HG03095 (cell line): ENCODE results near the gene CNBP.
A peak's percentile ranks its signal among the peaks of the same experiment; 100 is the strongest.

Source experiments
- ATAC-seq: cut with Tn5 transposase; IDR thresholded peaks from one replicate; pipeline ENCODE4 v1.9.1; 2021; ENCODE audit warnings: moderate library complexity; ENCODE audit not compliant: unreplicated experiment

The CNBP gene

DNA sequence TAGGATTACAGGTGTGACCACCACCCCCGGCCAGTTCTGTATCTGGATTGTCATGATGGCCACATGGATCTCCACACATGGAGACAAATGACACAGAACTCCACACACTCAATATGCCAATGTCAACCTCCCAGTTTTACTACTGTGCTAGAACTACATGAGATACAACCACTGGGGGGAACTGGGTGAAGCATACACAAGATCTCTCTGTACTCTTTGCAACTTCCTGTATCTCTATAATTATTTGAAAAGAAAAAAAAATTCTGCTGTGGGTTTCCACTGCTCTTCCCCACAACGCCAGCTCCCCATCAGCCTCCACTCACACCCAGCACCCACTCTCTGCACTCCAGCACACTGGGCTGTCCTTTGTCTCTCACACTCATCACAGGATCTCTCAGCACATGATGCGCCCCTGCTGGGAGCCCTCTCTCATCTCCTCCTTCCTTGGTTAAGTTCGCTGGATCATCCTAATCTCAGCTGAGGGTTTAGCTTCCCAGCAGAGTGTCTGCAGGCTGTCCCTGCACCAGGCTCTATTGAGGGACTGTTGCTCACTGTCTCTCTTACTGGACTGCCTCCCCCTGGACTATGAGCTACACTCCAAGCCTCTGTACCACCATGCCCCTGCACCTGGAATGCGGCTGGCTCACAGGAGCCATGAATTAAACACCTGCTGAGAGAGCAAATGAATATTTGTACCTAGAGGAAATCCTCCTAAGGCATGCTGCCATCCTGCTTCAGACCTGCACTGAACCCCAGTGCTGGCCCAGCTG, 51.4 kb downstream of the CNBP start:
- no peak for ATAC-seq

DNA sequence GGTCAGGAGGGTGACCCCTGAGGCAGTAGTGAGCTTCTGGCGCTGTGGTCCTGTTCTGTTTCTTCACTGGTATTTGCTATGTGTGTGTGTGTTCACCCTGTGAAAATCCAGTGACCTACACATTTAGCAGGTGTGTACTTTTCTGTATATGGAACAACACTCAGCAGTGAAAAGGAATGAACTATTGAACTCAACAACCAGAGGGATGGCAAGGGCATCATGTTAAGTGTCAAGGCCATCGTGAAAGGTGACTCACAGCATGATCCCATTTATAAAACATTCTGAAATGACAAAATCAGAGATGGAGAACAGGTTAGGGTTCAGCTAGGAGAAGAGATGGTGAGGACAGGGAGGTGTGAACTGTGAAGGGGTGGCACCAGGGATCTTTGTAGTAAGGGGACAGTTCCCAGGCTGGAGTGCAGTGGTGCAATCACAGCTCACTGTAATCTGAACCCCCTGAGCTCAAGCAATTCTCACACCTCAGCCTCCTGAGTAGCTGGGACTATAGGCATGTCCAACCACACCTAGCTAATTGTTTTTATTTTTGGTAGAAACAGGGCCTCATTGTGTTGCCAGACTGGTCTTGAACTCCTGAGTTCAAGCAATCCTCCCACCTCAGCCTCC, 52.1 kb downstream of the CNBP start:
- ATAC-seq, result no peak

DNA sequence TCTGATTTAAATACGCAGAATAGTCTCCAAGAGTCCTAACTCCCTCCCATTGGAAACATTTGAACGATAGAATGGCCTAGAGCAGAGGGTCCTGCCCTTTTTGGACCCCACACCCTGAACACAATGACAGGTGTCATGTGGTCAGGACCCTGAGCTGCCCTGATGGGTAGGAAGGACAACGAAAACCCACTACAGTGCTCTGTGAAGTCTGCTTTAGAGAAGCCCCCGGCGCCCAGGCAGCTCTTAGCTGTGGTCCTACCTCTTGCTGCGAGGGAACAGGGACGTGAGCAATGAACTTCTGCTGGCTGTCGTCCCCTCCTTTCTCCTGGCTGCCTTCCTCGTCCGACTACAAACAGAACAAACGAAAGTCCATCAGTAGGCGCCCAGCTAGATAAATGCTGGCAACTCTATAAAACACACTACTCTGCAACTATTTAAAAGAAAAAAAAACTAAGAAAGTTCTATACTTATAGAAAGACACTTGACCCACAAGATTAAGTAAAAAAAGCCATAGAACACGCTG, 53.3 kb downstream of the CNBP start:
- ATAC-seq, result no peak

DNA sequence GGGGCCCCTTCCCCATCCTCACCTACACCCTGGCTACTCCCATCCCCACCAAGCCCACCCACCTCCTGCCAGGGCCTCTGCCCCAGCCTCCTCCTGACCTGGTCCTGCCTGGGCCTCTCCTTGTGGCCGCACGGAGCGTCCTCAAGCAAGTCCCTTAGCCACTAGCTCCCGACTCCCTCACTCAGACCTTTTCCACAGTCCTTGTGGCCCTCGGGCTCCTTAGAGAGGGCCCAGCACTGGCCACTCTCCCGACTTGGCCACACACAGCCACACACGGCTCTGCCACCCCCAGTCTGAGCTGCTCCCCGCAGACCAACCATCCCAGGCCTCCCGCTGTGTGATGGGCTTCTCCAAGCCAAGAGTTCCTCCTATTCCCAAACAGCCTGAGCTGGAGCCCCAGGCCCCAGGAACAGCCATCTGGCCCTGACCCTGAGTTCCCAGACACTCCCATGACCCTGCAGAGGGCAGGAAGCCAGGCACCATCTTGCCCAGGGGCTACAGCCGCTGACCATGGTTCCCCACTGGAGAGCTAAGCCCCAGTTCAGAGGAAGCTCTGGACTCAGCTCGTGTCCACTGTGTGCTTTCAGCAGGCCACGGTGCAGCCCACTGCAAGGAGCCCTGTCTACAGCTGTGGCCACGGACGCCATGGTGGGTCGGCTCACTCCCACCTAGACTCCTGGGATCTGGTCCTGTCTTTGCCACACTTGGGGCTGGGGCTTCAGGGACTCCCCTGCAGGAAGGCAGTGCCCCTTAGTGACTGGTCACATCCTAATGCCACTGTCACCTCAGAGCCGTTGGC, 55.1 kb downstream of the CNBP start:
- ATAC-seq, result no peak

DNA sequence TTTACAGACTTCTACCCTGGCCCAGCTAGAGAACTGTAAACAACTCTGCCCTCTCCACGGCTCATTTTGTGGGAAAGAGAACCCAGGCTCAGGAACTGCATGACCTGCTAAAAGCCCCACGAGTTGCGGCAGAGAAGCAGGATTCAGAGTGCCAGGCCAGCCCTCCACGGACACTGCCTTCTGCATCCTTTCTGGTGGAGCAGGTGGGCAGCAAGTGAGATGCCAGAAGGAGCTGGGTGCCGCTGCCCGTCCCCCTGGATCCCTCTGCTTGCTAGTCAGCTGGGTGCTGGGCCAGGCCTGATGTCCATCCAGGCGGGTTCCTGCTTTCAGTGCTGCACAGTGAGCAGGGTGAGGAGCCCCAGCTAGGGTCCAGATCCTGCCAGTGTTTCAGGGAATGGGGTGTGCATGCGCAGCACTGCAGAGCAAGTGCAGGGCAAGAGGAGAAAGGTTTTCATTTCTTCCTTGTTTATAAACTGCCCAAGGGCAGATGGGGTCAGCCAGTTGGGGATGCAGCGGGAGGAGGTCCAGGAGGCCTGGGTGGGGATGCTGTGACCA, 56.9 kb downstream of the CNBP start:
- no peak for ATAC-seq

DNA sequence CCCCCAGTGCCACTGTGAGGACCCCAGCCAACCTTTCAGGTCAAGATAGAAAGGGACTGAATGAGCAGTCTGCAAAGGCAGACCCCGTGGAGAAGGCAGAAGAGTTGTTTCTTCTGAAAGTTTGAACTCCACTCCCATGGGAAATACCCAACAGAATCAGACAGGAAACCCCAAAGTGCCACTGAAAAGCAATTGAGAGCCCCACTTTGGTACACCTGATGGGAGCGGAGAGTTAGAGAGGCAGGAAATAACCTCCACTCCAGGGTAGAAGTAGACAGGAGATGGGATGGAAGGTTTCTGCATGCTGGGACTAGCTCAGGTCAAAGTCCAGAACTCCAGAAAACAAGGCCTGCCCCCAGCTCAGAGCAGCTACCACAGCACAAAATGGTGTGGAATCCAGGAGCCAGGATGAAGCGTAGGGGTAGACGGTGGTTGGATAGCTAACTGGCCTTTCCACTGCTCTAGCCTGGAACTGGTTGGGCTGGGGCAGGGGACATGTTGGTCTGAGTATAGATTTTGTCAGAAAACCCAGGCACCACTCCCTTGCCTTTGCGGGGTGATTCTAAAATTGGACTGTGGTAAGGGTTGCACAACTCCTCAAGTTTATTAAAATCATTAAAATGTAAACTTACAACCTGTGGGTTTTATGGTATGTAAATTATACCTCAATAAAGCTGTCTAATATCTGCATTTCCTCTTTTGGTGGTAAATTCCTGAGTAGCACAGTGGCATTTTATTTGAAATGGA, 60.2 kb downstream of the CNBP start:
- no peak for ATAC-seq

DNA sequence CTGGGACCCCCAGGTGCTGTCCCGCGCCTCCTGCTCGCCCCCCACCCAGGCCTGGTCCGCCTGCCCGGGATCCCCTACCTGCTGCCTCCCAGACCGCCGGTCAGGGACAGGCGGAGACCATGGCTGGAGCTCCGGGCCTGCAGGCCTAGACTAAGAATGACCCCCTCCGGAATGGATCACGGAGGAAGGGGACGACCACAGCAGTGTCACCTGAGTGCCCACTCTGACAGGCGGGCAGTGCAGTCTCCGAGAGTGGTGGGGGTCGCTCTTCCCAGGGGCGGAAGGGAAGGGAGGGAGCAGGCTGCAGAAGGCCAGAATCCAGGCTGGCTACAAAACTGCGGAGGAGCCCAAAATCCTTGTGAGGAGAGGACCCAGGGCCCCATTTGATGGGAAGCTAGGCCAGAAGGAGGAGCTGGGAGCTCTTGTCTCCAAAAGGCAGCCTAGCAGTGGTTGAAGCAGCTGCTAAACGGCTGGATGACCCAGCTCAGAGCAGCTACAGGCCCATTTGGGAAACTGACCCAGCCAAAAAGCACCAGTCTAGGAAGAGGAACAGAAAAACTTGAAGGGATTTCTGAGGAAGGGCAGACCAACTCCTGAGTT, 61.2 kb downstream of the CNBP start:
- ATAC-seq, result no peak

DNA sequence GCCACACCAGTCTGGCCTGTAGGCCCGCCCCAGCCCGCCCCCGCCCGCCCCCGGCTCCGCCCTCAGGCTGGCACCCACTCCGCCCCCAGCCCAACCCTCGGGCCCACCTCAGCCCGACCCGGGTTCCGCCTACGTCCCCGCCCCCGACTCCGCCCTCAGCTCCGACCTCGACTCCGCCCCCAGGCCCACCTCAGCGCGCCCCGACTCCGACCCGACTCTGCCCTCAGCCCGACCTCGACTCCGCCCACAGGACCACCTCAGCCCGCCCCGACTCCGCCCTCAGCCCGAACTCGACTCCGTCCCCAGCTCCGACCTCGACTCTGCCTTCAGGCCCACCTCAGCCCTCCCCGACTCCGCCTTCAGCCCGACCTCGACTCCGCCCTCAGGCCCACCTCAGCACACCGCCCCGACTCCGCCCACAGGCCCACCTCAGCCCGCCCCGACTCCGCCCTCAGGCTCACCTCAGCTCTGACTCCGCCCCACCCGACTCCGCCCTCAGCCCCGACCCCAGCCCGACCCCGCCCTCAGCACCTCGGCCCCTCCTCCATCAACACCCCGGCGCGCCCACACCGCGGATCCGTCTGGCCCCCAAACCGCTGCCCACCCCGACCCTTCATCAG, 61.8 kb downstream of the CNBP start, which contains the start of gene RAB43:
Gene RAB43 (minus strand): TSS at position 13 of the 620 bp plus-strand sequence. CDS start 315 bp downstream, outside the sequence.
- ATAC-seq, result peak; percentile 41

DNA sequence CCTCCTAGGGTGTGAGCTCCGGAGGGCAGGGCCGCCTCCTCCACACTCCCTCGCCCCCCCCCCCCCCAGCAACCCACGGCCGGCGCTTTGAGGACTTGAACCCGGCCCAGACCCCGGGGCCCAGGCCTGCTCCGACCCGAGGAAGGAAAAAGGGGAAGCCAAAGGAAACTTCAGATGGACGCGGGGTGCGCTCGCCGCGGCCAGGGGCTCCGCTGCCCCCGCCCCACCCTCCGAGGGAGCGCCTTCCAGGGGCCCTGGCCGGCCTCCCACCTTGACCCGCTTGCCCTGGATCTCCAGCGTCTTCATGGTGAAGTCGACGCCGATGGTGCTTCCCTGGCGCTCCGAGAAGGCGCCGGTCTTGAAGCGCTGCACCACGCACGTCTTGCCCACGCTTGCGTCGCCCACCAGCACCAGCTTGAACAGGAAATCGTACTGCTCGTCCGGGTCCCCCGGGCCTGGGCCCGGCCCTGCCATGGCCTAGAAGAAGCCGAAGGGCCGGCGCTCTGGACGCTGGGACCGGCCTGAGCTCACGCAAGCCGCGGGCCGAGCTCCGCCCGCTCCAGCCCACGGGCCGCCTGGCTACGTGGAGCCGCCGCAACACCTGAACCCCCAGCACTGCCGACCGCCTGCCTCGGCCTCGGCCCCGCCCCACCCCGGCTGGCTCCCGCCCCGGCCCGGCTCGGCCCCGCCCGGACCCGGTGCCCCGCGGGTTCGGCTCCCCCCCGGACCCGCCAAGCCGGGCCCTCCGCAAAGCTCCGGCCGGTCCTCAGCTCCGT, 62.5 kb downstream of the CNBP start:
- peak; percentile 22 for ATAC-seq

DNA sequence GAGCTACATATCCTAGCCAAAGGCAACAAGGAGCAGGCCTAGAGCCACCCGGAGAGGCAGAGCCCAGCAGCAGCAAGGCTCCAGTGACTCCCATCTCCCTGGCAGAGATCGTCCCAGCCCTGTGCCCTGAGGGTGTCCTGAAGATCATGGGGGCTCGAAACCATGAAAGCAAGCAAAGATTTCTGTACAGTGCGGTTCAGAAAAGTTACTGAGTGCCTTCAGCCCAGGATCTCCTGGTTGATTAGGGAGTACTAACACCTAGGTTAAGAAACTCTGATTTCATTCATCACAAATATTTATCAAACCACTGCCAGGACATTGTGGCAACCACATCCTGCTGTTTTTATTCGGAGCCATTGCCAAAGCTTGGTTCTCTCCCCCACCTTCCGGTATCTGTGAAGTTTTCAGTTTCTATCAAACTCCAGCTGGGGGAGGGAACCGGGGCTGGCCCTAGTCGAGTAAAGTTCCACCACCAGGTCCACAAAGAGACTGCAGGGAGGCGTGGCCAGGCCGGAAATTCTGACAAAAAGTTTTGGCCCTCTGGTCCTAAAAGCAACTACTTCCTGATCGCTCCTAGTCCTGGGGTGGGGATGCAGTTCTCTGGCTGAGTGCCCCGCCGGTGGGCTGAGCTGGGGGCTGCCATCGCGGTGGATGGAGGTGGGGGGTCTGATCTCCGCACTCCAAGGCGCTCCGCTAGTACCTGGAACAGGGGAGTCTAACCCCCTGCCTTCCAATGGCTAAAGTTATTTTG, 63.3 kb downstream of the CNBP start:
- ATAC-seq, result peak; percentile 57

DNA sequence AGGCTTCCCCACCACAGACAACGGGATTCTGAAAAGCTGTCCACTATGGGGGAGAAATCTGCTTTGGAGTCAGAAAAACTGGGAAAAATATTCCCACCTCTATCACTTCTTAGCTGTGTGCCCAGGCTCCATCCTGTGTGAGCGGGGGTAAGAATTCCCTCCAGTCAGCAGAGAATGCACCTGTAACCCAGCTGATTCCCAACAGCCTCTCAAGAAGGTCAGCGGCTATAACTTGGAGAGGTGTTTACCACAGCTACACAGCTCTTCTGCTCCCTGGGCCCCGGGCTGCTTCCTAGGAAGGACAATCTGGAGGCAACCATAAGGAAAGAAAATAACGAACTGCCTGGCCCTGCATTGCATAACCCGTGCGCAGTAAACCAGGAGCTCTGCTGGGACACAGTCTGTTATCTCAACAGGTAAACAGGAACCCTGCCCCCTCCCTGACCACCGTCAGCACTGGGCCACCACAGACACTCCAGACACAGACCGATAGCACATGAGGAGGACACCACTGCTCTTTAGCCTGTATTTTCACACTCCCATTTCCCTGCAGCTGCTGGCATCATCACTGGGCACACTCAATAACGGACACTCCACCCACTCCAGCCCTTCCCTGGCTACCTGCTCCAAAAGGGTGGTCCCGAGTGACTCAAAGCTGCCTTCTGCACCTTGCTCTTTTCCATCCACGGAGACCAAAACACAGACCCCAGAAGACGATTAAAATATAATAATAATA, 64.2 kb downstream of the CNBP start:
- ATAC-seq, result no peak

DNA sequence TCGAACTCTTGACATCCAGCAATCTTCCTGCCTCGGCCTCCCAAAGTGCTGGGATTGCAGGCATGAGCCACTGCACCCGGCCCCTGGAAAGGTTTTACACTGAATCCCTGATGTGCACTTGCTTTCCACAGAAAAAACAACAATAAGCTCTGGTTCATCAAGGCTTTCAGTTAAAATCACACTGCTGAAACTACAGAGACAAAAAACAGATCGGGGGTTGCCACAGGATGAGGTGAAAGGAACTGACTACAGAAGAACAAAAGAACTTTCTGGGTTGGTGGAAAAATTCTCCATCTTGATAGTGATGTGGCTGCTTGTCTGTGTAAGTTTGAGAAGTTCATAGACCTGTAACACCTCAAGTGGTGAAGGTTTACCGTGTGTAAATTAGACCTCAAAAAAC, 65.0 kb downstream of the CNBP start:
- ATAC-seq, result no peak
